NB4 (cell line): ENCODE results near the gene KRT8.

Source experiments
- CTCF ChIP-seq: IDR thresholded peaks from one replicate; pipeline ENCODE4 v1.5.1; 2012; ENCODE audit warnings: low read depth, low read length
- POLR2A ChIP-seq: IDR thresholded peaks from 2 replicates; pipeline ENCODE4 v1.6.1; 2011; ENCODE audit warnings: mild to moderate bottlenecking; ENCODE audit not compliant: insufficient read length; ENCODE audit errors: extremely low read depth

DNA sequence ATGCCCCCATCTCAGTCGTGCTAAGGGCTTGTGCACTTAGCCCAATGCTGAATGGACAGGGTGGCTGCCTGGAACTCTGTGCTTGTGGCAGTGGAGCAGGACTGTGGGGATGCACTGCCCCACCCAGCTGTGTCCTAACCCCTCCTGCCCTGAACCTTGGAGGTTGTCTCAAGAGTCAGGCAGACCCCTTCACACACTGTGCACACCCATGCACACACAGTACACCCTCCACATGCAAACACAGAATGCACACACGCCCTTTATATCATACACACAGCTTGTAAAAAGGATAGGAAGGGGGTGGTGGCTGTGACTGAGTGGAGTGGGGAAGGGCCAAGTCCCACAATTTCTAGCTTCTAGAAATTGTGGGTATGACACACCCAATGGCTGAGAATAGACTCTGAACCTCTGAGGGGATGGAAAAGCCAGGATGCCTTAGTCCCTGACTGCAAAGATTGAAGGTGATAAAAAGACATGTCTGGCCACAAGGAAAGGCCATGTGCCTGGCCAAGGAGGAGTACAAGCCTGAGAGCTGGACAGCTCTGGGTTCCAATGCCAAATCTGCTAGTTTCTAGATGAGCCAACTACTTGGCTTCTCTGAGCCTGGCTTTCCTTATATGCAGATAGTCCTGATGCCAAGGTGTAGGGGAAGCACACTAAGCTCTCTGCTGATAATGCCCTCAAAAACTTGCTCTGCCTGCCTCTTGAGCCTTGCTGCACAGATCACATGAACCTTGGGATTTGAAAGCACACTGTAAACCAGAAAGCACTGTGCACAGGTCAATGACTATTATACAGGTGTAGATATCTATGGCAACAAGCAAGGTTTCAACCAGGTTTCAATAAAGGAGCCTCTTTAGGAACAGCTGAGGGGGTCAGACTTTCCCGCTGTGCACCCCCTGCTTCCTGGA lies 8.4 kb downstream of the KRT8 start:
- TF ChIP-seq CTCF (no peak), POLR2A (no peak)
